Ishikawa (cell line): ENCODE data around the gene GASK1A.

Source experiments
- CEBPB ChIP-seq: IDR thresholded peaks from 2 replicates; pipeline ENCODE4 v1.6.1; 2012
- EP300 ChIP-seq: IDR thresholded peaks from 2 replicates; pipeline ENCODE4 v1.6.1; 2012; ENCODE audit warnings: borderline replicate concordance
- FOXM1 ChIP-seq: IDR thresholded peaks from 2 replicates; pipeline ENCODE4 v1.6.1; 2012; ENCODE audit warnings: low read depth, borderline replicate concordance
- RAD21 ChIP-seq: IDR thresholded peaks from 2 replicates; pipeline ENCODE4 v1.6.1; 2012; ENCODE audit warnings: low read depth
- TAF1 ChIP-seq: IDR thresholded peaks from 2 replicates; pipeline ENCODE4 v1.6.1; 2012; ENCODE audit warnings: low read depth, mild to moderate bottlenecking
- TF ChIP-seq, protein P1 (sequence below): IDR thresholded peaks from 2 replicates; pipeline ENCODE4 v1.6.1; 2012; ENCODE audit warnings: low read depth, mild to moderate bottlenecking

- no peak for TF ChIP-seq FOXM1
- TF ChIP-seq EP300 = no peak
- TF ChIP-seq RAD21 = no peak
- TF ChIP-seq, protein P1, sequence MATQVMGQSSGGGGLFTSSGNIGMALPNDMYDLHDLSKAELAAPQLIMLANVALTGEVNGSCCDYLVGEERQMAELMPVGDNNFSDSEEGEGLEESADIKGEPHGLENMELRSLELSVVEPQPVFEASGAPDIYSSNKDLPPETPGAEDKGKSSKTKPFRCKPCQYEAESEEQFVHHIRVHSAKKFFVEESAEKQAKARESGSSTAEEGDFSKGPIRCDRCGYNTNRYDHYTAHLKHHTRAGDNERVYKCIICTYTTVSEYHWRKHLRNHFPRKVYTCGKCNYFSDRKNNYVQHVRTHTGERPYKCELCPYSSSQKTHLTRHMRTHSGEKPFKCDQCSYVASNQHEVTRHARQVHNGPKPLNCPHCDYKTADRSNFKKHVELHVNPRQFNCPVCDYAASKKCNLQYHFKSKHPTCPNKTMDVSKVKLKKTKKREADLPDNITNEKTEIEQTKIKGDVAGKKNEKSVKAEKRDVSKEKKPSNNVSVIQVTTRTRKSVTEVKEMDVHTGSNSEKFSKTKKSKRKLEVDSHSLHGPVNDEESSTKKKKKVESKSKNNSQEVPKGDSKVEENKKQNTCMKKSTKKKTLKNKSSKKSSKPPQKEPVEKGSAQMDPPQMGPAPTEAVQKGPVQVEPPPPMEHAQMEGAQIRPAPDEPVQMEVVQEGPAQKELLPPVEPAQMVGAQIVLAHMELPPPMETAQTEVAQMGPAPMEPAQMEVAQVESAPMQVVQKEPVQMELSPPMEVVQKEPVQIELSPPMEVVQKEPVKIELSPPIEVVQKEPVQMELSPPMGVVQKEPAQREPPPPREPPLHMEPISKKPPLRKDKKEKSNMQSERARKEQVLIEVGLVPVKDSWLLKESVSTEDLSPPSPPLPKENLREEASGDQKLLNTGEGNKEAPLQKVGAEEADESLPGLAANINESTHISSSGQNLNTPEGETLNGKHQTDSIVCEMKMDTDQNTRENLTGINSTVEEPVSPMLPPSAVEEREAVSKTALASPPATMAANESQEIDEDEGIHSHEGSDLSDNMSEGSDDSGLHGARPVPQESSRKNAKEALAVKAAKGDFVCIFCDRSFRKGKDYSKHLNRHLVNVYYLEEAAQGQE = no peak
- no peak for TF ChIP-seq TAF1
- TF ChIP-seq CEBPB = no peak
Measured at GRCh38 chr3:43096761-43097160, 117.7 kb downstream of the GASK1A start.
